SK-N-SH (cell line): Measurements from ENCODE around the gene UNC13D. TPM values are rescaled to one million over a fixed set of nuclear protein-coding genes. Genes with fewer than 3 reads are reported as not detected.

Experiments
- CTCF ChIA-PET: fragments of 300-600, 350-600 bp; formaldehyde crosslinking; extraction: SDS; loops from one replicate; lab custom pipeline; 2021; lab: Yijun Ruan, JAX
- POLR2A ChIA-PET: fragments of 350-600 bp; sonication (Branson Sonifier 250); formaldehyde crosslinking; extraction: SDS; loops from one replicate; lab custom pipeline; 2020; ENCODE audit warnings: antibody characterized with exemption, inconsistent platforms; lab: Yijun Ruan, JAX
- DNase-seq: peaks from one replicate; pipeline ENCODE4 v3.0.0; 2012
- H2AFZ ChIP-seq: fragments of 200-600 bp; sonication (generic); 2 replicates; pipeline ENCODE4 v1.8.1; 2016; ENCODE audit warnings: antibody characterized with exemption, mild to moderate bottlenecking, low read depth
- H3F3A ChIP-seq: fragments of 200-600 bp; sonication (generic); replicated peaks from 2 replicates; pipeline ENCODE3; 2016; ENCODE audit warnings: antibody characterized with exemption, mild to moderate bottlenecking; ENCODE audit not compliant: insufficient read depth
- H3K27ac ChIP-seq, 2 experiments: fragments of 200-500 bp in 1 of 2; fragments of 200-600 bp in 1 of 2; sonication (Bioruptor generic) in 1 of 2; sonication (generic), shearing (Covaris generic) in 1 of 2; 2 replicates each; pipeline versions ENCODE4 v1.5.1 to v1.6.1; 2014 to 2016; ENCODE audit warnings: low read depth in 2 of 2, inconsistent platforms in 1 of 2, low read length in 1 of 2, mild to moderate bottlenecking in 1 of 2, mixed read lengths in 1 of 2
- H3K27me3 ChIP-seq: fragments of 200-600 bp; sonication (generic), shearing (Covaris generic); 2 replicates; pipeline ENCODE4 v1.6.1; 2016; ENCODE audit warnings: mixed run types; ENCODE audit not compliant: insufficient read depth
- H3K36me3 ChIP-seq, 2 experiments: fragments of 200-500 bp in 1 of 2; fragments of 200-600 bp in 1 of 2; sonication (Bioruptor generic) in 1 of 2; sonication (generic) in 1 of 2; replicated peaks in 1 of 2; 2 replicates each; pipeline versions ENCODE3 to v1.5.1; 2014 to 2016; ENCODE audit warnings: low read length in 1 of 2, mild to moderate bottlenecking in 1 of 2; ENCODE audit not compliant: insufficient read depth in 2 of 2, control insufficient read depth in 1 of 2
- H3K4me1 ChIP-seq, 2 experiments: fragments of 200-500 bp in 1 of 2; fragments of 200-600 bp in 1 of 2; sonication (Bioruptor generic) in 1 of 2; sonication (generic), shearing (Covaris generic) in 1 of 2; 2 replicates each; pipeline versions ENCODE4 v1.5.1 to v1.6.1; 2014 to 2016; ENCODE audit warnings: low read depth in 1 of 2, low read length in 1 of 2, mixed run types in 1 of 2; ENCODE audit not compliant: insufficient read depth in 2 of 2, control insufficient read depth in 1 of 2
- H3K4me2 ChIP-seq: fragments of 200-600 bp; sonication (generic), shearing (Covaris generic); 2 replicates; pipeline ENCODE4 v1.6.1; 2017; ENCODE audit warnings: mixed run types
- H3K4me3 ChIP-seq, 2 experiments: fragments of 200-500 bp in 1 of 2; fragments of 200-600 bp in 1 of 2; sonication (Bioruptor generic) in 1 of 2; sonication (generic), shearing (Covaris generic) in 1 of 2; 2 replicates each; pipeline versions ENCODE4 v1.5.1 to v1.8.1; 2014 to 2016; ENCODE audit warnings: low read depth in 2 of 2, inconsistent platforms in 1 of 2, low read length in 1 of 2, mild to moderate bottlenecking in 1 of 2, mixed read lengths in 1 of 2, moderate library complexity in 1 of 2
- H3K79me2 ChIP-seq: fragments of 200-600 bp; sonication (generic); 2 replicates; pipeline ENCODE4 v1.8.1; 2017; ENCODE audit warnings: mild to moderate bottlenecking; ENCODE audit not compliant: insufficient read depth
- H3K9ac ChIP-seq: fragments of 200-600 bp; sonication (generic); 2 replicates; pipeline ENCODE4 v1.6.1; 2017; ENCODE audit warnings: mixed run types
- H3K9me2 ChIP-seq: fragments of 200-600 bp; sonication (generic); 2 replicates; pipeline ENCODE4 v1.6.1; 2017; ENCODE audit warnings: mixed run types
- H3K9me3 ChIP-seq: fragments of 200-600 bp; sonication (generic); 2 replicates; pipeline ENCODE4 v1.6.1; 2017; ENCODE audit warnings: mixed run types, mild to moderate bottlenecking, moderate library complexity
- H4K20me1 ChIP-seq: fragments of 200-600 bp; sonication (generic); 2 replicates; pipeline ENCODE4 v1.6.1; 2017; ENCODE audit warnings: mild to moderate bottlenecking, mixed run types; ENCODE audit not compliant: insufficient read depth
- CHD2 ChIP-seq: fragments of 150-350 bp; IDR thresholded peaks from 2 replicates; pipeline ENCODE4 v1.6.1; 2018; ENCODE audit warnings: low read length; ENCODE audit not compliant: partially characterized antibody
- FOXJ3 ChIP-seq: sonication (generic); formaldehyde crosslinking; IDR thresholded peaks from 2 replicates; pipeline ENCODE4 v1.5.1; 2020; ENCODE audit warnings: mild to moderate bottlenecking, missing genetic modification reagents
- FOXM1 ChIP-seq: IDR thresholded peaks from 2 replicates; pipeline ENCODE4 v1.4.0; 2012; ENCODE audit warnings: low read depth, mild to moderate bottlenecking
- GATA2 ChIP-seq: sonication (generic); formaldehyde crosslinking; IDR thresholded peaks from 2 replicates; pipeline ENCODE4 v1.5.0; 2020; ENCODE audit warnings: mild to moderate bottlenecking, missing genetic modification reagents
- IRF3 ChIP-seq: fragments of 150-350 bp; IDR thresholded peaks from 2 replicates; pipeline ENCODE4 v1.6.1; 2016; ENCODE audit warnings: mild to moderate bottlenecking, low read depth, low read length
- MEF2A ChIP-seq: IDR thresholded peaks from 2 replicates; pipeline ENCODE4 v1.4.0; 2012; ENCODE audit warnings: low read depth, borderline replicate concordance
- RXRA ChIP-seq: IDR thresholded peaks from 2 replicates; pipeline ENCODE4 v1.4.0; 2012; ENCODE audit warnings: low read depth, mild to moderate bottlenecking, borderline replicate concordance
- SMC3 ChIP-seq: IDR thresholded peaks from 2 replicates; pipeline ENCODE4 v1.6.1; 2012; ENCODE audit warnings: low read depth, low read length, improper control_type of control experiment
- TAF1 ChIP-seq: IDR thresholded peaks from 2 replicates; pipeline ENCODE4 v1.6.1; 2012; ENCODE audit warnings: low read depth, mild to moderate bottlenecking, low read length, moderate library complexity, borderline replicate concordance
- TCF12 ChIP-seq: IDR thresholded peaks from 2 replicates; pipeline ENCODE4 v1.4.0; 2012
- TEAD4 ChIP-seq: IDR thresholded peaks from 2 replicates; pipeline ENCODE4 v1.4.0; 2012; ENCODE audit warnings: mild to moderate bottlenecking, borderline replicate concordance; ENCODE audit not compliant: insufficient read depth
- USF1 ChIP-seq: IDR thresholded peaks from 2 replicates; pipeline ENCODE4 v1.4.0; 2012; ENCODE audit warnings: low read depth, borderline replicate concordance
- ZBTB33 ChIP-seq: IDR thresholded peaks from 2 replicates; pipeline ENCODE4 v1.4.0; 2012; ENCODE audit warnings: low read depth, borderline replicate concordance
- WGBS: methylation state at CpG from one replicate; pipeline ENCODE4 v1.1.6; 2017; ENCODE audit warnings: low lambda C conversion rate; 5-methylcytosine and 5-hydroxymethylcytosine counted together
- polyA plus RNA-seq, 3 experiments: library from polyadenylated mRNA; depleted of rRNA; stranded (reverse); fragments of >200 nt; gene quantifications; 2 replicates each; pipeline ENCODE4 v1.2.3, GENCODE V29; 2012
- TF ChIP-seq, protein P1 (sequence below): IDR thresholded peaks from 2 replicates; pipeline ENCODE4; 2012

The UNC13D gene
- polyA plus RNA-seq, 1 of the 3 experiments (the other 2 are of a cell fraction): 0.99 TPM

GRCh38 chr17:75832652-75833400 lies 11.4 kb downstream of the UNC13D start (continued):
- TF ChIP-seq ZBTB33 (no peak), TEAD4 (no peak), IRF3 (no peak)

- Histone ChIP-seq H3K4me3 (no peak overlapping the region), H2AFZ (no peak overlapping the region), H3K9me2 (no peaks in the 10 kb centered on the region), H3K27me3 (no peaks in the 10 kb centered on the region), H3K4me2 (no peak overlapping the region), H3K79me2 (no peaks in the 10 kb centered on the region), H4K20me1 (no peaks in the 10 kb centered on the region), H3K9ac (no peak overlapping the region), H3K27ac (no peak overlapping the region), H3K4me1 (peaks cover 5 to 18% of the 10 kb centered on the region in 2 experiments; a peak in 2 of 4 replicates), H3K9me3 (no peaks in the 10 kb centered on the region), H3K36me3 (no peaks in the 10 kb centered on the region), H3F3A (no peaks in the 10 kb centered on the region)
- POLR2A ChIA-PET: interaction anchor here (0.8 to 2.0 kb wide), 2 partner anchors 12 to 48 kb away, joined by 3 to 7 read pairs; partner anchors contain the start of gene UNC13D
- CTCF ChIA-PET: interaction anchor here (1.1 to 16.5 kb wide), 4 partner anchors 11 to 79 kb away, joined by 4 to 326 read pairs (median 12); partner anchors contain the start of genes GALK1 and UNC13D
- TF ChIP-seq MEF2A: no peak
- TF ChIP-seq FOXM1: no peak
- no peak for TF ChIP-seq SMC3
- TF ChIP-seq GATA2 (CRISPR knock-in tag): no peak
- no peak for TF ChIP-seq RXRA
- TF ChIP-seq TCF12: no peak
- no peak for TF ChIP-seq TAF1
- TF ChIP-seq CHD2: no peak
- TF ChIP-seq USF1: no peak
- no peak for TF ChIP-seq ZBTB33
- TF ChIP-seq FOXJ3: no peak
- TF ChIP-seq, protein P1, sequence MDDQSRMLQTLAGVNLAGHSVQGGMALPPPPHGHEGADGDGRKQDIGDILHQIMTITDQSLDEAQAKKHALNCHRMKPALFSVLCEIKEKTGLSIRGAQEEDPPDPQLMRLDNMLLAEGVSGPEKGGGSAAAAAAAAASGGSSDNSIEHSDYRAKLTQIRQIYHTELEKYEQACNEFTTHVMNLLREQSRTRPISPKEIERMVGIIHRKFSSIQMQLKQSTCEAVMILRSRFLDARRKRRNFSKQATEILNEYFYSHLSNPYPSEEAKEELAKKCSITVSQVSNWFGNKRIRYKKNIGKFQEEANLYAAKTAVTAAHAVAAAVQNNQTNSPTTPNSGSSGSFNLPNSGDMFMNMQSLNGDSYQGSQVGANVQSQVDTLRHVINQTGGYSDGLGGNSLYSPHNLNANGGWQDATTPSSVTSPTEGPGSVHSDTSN: no peak
- 89% methylated on average over 10 of the region's 10 CpGs for WGBS
- DNase-seq: no peak
These were observed 12.0 kb downstream of the UNC13D start for GRCh38 chr17:75832164-75832651.
